Naive thymus-derived CD4-positive, alpha-beta T cell (primary cell): Measurements from ENCODE around the gene BBS9. TPM values are rescaled to one million over a fixed set of nuclear protein-coding genes. Genes with fewer than 3 reads are reported as not detected.
A peak's percentile ranks its signal among the peaks of the same experiment; 100 is the strongest.

Experiments
- ATAC-seq: fragments of 150-1000 bp; cut with Tn5 transposase; 2 replicates; pipeline ENCODE4 v1.10.0; 2021; ENCODE audit warnings: mild to moderate bottlenecking, moderate library complexity
- CTCF ChIA-PET: fragments of 350-600 bp; sonication (Branson Sonifier 250); formaldehyde crosslinking; loops from one replicate; lab custom pipeline; 2021; ENCODE audit warnings: antibody characterized with exemption; lab: Charles Lee
- POLR2A ChIA-PET: fragments of 350-600 bp; sonication (Branson Sonifier 250); formaldehyde crosslinking; loops from one replicate; lab custom pipeline; 2021; ENCODE audit warnings: antibody characterized with exemption, inconsistent platforms; lab: Charles Lee
- DNase-seq, 9 donors: peaks; one replicate each; pipeline versions ENCODE4 v3.0.0 to v3.0.0-alpha.2; 2020 to 2022; ENCODE audit warnings: mixed read lengths in 1 of 9
- H3K27ac ChIP-seq: one replicate; pipeline ENCODE4 v1.7.0; 2013; ENCODE audit warnings: mild to moderate bottlenecking, low read depth, low read length, moderate library complexity
- H3K27me3 ChIP-seq, 2 donors: one replicate each; pipeline ENCODE4 v1.7.0; 2013; ENCODE audit warnings: low read length in 2 of 2, mild to moderate bottlenecking in 2 of 2, moderate library complexity in 2 of 2; ENCODE audit not compliant: control insufficient read depth in 2 of 2, insufficient read depth in 2 of 2
- H3K36me3 ChIP-seq, 3 experiments: 1 replicate in 2 of 3; 2 replicates in 1 of 3; pipeline ENCODE4 v1.7.0; 2013; ENCODE audit warnings: low read length in 3 of 3, mild to moderate bottlenecking in 3 of 3, moderate library complexity in 1 of 3; ENCODE audit not compliant: insufficient read depth in 3 of 3, control insufficient read depth in 2 of 3
- H3K4me1 ChIP-seq, 2 donors: one replicate each; pipeline ENCODE4 v1.7.0; 2013; ENCODE audit warnings: low read length in 2 of 2, mild to moderate bottlenecking in 2 of 2, moderate library complexity in 1 of 2; ENCODE audit not compliant: control insufficient read depth in 2 of 2, insufficient read depth in 2 of 2
- H3K4me3 ChIP-seq: 2 replicates; pipeline ENCODE4 v1.7.0; 2013; ENCODE audit warnings: mild to moderate bottlenecking, low read length
- H3K9me3 ChIP-seq, 3 experiments: 1 replicate in 2 of 3; 2 replicates in 1 of 3; pipeline ENCODE4 v1.7.0; 2013; ENCODE audit warnings: low read length in 3 of 3; ENCODE audit not compliant: control insufficient read depth in 2 of 3
- H3K27ac Mint-ChIP-seq, 9 donors: one replicate each; pipeline ENCODE4 v1.8.0; 2020 to 2022; ENCODE audit warnings: mixed read lengths in 9 of 9, mild to moderate bottlenecking in 8 of 9, moderate library complexity in 5 of 9, inconsistent platforms in 2 of 9
- H3K27me3 Mint-ChIP-seq, 5 donors: one replicate each; pipeline ENCODE4 v1.8.0; 2021 to 2022; ENCODE audit warnings: mixed read lengths in 5 of 5, mild to moderate bottlenecking in 1 of 5
- H3K36me3 Mint-ChIP-seq, 5 donors: one replicate each; pipeline ENCODE4 v1.8.0; 2020 to 2022; ENCODE audit warnings: mixed read lengths in 5 of 5, mild to moderate bottlenecking in 3 of 5, inconsistent platforms in 1 of 5
- H3K4me1 Mint-ChIP-seq, 7 donors: one replicate each; pipeline ENCODE4 v1.8.0; 2020 to 2022; ENCODE audit warnings: mixed read lengths in 7 of 7, mild to moderate bottlenecking in 3 of 7, inconsistent platforms in 1 of 7
- H3K4me3 Mint-ChIP-seq, 10 donors: one replicate each; pipeline ENCODE4 v1.8.0; 2020 to 2022; ENCODE audit warnings: mild to moderate bottlenecking in 10 of 10, mixed read lengths in 10 of 10, moderate library complexity in 6 of 10, inconsistent platforms in 2 of 10
- H3K9me3 Mint-ChIP-seq, 11 donors: one replicate each; pipeline ENCODE4 v1.8.0; 2020 to 2022; ENCODE audit warnings: mixed read lengths in 11 of 11, mild to moderate bottlenecking in 4 of 11, inconsistent platforms in 1 of 11, moderate library complexity in 1 of 11
- intact Hi-C, 2 donors: fragments of 100-400 bp; cut with micrococcal nuclease; formaldehyde crosslinking; loops; one replicate each; pipeline ENCODE4 v1.15.1; 2023
- polyA plus RNA-seq, 2 donors: library from polyadenylated mRNA; unstranded; fragments of 300-500 nt; fragmentation: Illumina TruSeq; gene quantifications; one replicate each; pipeline ENCODE4 v1.2.3, GENCODE V29; 2021
- total RNA-seq, 6 experiments: library from RNA in 5 of 6; stranded (reverse) in 5 of 6; gene quantifications; 1 replicate in 5 of 6; 2 replicates in 1 of 6; pipeline ENCODE4 v1.2.3 and lab custom pipeline; 2021 to 2026

BBS9 gene
- total and polyA plus RNA-seq, 7 experiments from 2014 or later, result 11.1 to 31.0 (median 23.2) TPM

GRCh38 chr7:33589911-33590310 is 460.5 kb downstream of the BBS9 start:
- ChIA-PET CTCF (no interaction called here), POLR2A (no interaction called here)
- no peaks in the 10 kb centered on the region for H3K9me3 ChIP-seq
- H3K4me3 ChIP-seq, result no peak overlapping the region
- H3K27ac ChIP-seq, result no peak overlapping the region
- no peaks in the 10 kb centered on the region for H3K4me1 ChIP-seq
- DNase-seq (no peak), ATAC-seq (no peak)
- no peaks in the 10 kb centered on the region for H3K27me3 ChIP-seq
- Mint-ChIP-seq H3K27ac (no peak overlapping the region), H3K4me1 (no peaks in the 10 kb centered on the region), H3K36me3 (peaks cover 0 to 18% (median 8%) of the 10 kb centered on the region in 5 donors), H3K4me3 (no peak overlapping the region), H3K27me3 (no peaks in the 10 kb centered on the region), H3K9me3 (peaks cover 0 to 4% (median 0%) of the 10 kb centered on the region in 11 donors)
- intact Hi-C loops, result no loop called here
- H3K36me3 ChIP-seq, result no peaks in the 10 kb centered on the region

- ChIA-PET POLR2A (no interaction called here), CTCF (no interaction called here)
- no peak overlapping the region for H3K27ac ChIP-seq
- no peaks in the 10 kb centered on the region for H3K9me3 ChIP-seq
- Mint-ChIP-seq H3K27me3 (no peaks in the 10 kb centered on the region), H3K4me1 (no peaks in the 10 kb centered on the region), H3K4me3 (no peak overlapping the region), H3K27ac (no peak overlapping the region), H3K9me3 (peaks cover 0 to 5% (median 0%) of the 10 kb centered on the region in 11 donors), H3K36me3 (peaks cover 0 to 21% (median 9%) of the 10 kb centered on the region in 5 donors)
- intact Hi-C loops, result no loop called here
- no peak for ATAC-seq
- no peak overlapping the region for H3K4me3 ChIP-seq
- H3K36me3 ChIP-seq, result no peaks in the 10 kb centered on the region
- H3K4me1 ChIP-seq, result no peaks in the 10 kb centered on the region
- DNase-seq, result no peak
- no peaks in the 10 kb centered on the region for H3K27me3 ChIP-seq
Measured at GRCh38 chr7:33590916-33591315, 461.6 kb downstream of the BBS9 start.

GRCh38 chr7:33591490-33591889 is 462.1 kb downstream of the BBS9 start:
- Histone ChIP-seq H3K36me3 (no peaks in the 10 kb centered on the region), H3K27ac (no peak overlapping the region), H3K4me1 (no peaks in the 10 kb centered on the region), H3K27me3 (no peaks in the 10 kb centered on the region), H3K4me3 (no peak overlapping the region), H3K9me3 (no peaks in the 10 kb centered on the region)
- ATAC-seq, result peak; percentile 49
- no peak for DNase-seq
- Mint-ChIP-seq H3K4me3 (no peak overlapping the region), H3K36me3 (peaks cover 0 to 23% (median 10%) of the 10 kb centered on the region in 5 donors), H3K4me1 (no peaks in the 10 kb centered on the region), H3K27me3 (no peaks in the 10 kb centered on the region), H3K9me3 (peaks cover 0 to 5% (median 0%) of the 10 kb centered on the region in 11 donors), H3K27ac (no peak overlapping the region)
- intact Hi-C loops, result no loop called here
- ChIA-PET CTCF (no interaction called here), POLR2A (no interaction called here)

- intact Hi-C loops, result no loop called here
- peaks cover 0 to 25% (median 10%) of the 10 kb centered on the region in 5 donors for H3K36me3 Mint-ChIP-seq
- POLR2A ChIA-PET, result no interaction called here
- H3K27ac Mint-ChIP-seq, result no peak overlapping the region
- ATAC-seq (no peak), DNase-seq (no peak)
- Histone ChIP-seq H3K9me3 (no peaks in the 10 kb centered on the region), H3K27me3 (no peaks in the 10 kb centered on the region), H3K36me3 (no peaks in the 10 kb centered on the region), H3K27ac (no peak overlapping the region), H3K4me3 (no peak overlapping the region), H3K4me1 (no peaks in the 10 kb centered on the region)
- H3K27me3 Mint-ChIP-seq, result no peaks in the 10 kb centered on the region
- H3K9me3 Mint-ChIP-seq, result peaks cover 0 to 5% (median 0%) of the 10 kb centered on the region in 11 donors
- CTCF ChIA-PET, result no interaction called here
- no peaks in the 10 kb centered on the region for H3K4me1 Mint-ChIP-seq
- H3K4me3 Mint-ChIP-seq, result no peak overlapping the region
Measured at GRCh38 chr7:33592718-33593117, 463.4 kb downstream of the BBS9 start.

GRCh38 chr7:33593611-33594010 is 464.2 kb downstream of the BBS9 start:
- no peak overlapping the region for H3K27ac Mint-ChIP-seq
- no peaks in the 10 kb centered on the region for H3K27me3 Mint-ChIP-seq
- H3K36me3 Mint-ChIP-seq, result peaks cover 0 to 25% (median 10%) of the 10 kb centered on the region in 5 donors
- no peaks in the 10 kb centered on the region for H3K4me1 Mint-ChIP-seq
- ChIA-PET CTCF (no interaction called here), POLR2A (no interaction called here)
- no peaks in the 10 kb centered on the region for H3K36me3 ChIP-seq
- intact Hi-C loops, result no loop called here
- ATAC-seq, result no peak
- H3K27me3 ChIP-seq, result no peaks in the 10 kb centered on the region
- no peak overlapping the region for H3K27ac ChIP-seq
- H3K4me3 ChIP-seq, result no peak overlapping the region
- peaks cover 0 to 5% (median 0%) of the 10 kb centered on the region in 11 donors for H3K9me3 Mint-ChIP-seq
- no peaks in the 10 kb centered on the region for H3K4me1 ChIP-seq
- no peak overlapping the region for H3K4me3 Mint-ChIP-seq
- DNase-seq, result no peak
- H3K9me3 ChIP-seq, result no peaks in the 10 kb centered on the region

GRCh38 chr7:33596686-33597085 is 467.3 kb downstream of the BBS9 start:
- H3K9me3 Mint-ChIP-seq, result peaks cover 0 to 5% (median 0%) of the 10 kb centered on the region in 11 donors
- no peak overlapping the region for H3K4me3 Mint-ChIP-seq
- no peak for DNase-seq
- ChIA-PET POLR2A (no interaction called here), CTCF (no interaction called here)
- no peaks in the 10 kb centered on the region for H3K4me1 Mint-ChIP-seq
- Histone ChIP-seq H3K36me3 (no peaks in the 10 kb centered on the region), H3K4me1 (no peaks in the 10 kb centered on the region), H3K9me3 (no peaks in the 10 kb centered on the region), H3K27ac (no peak overlapping the region), H3K27me3 (no peaks in the 10 kb centered on the region), H3K4me3 (no peak overlapping the region)
- no peak for ATAC-seq
- H3K27me3 Mint-ChIP-seq, result no peaks in the 10 kb centered on the region
- H3K27ac Mint-ChIP-seq, result no peak overlapping the region
- H3K36me3 Mint-ChIP-seq, result peaks cover 0 to 28% (median 12%) of the 10 kb centered on the region in 5 donors
- intact Hi-C loops, result no loop called here

- ATAC-seq, result no peak
- H3K9me3 ChIP-seq, result no peaks in the 10 kb centered on the region
- H3K4me3 ChIP-seq, result no peak overlapping the region
- CTCF ChIA-PET, result no interaction called here
- Mint-ChIP-seq H3K4me1 (no peaks in the 10 kb centered on the region), H3K9me3 (peaks cover 0 to 5% (median 0%) of the 10 kb centered on the region in 11 donors), H3K27ac (no peak overlapping the region), H3K4me3 (no peak overlapping the region), H3K27me3 (no peaks in the 10 kb centered on the region), H3K36me3 (peaks cover 0 to 31% (median 14%) of the 10 kb centered on the region in 5 donors)
- intact Hi-C loops, result no loop called here
- no peaks in the 10 kb centered on the region for H3K27me3 ChIP-seq
- POLR2A ChIA-PET, result no interaction called here
- H3K4me1 ChIP-seq, result no peaks in the 10 kb centered on the region
- H3K27ac ChIP-seq, result no peak overlapping the region
- no peak for DNase-seq
- H3K36me3 ChIP-seq, result no peaks in the 10 kb centered on the region
Measured at GRCh38 chr7:33597181-33597580, 467.8 kb downstream of the BBS9 start.
